ENCODE data around the gene PWWP2B.

- TF ChIP-seq TAF1 (IDR thresholded peaks at IDR 0.05; ENCODE audit: borderline replicate concordance, low read depth, low read length) = no peak
- no peak for TF ChIP-seq POLR2A (IDR thresholded peaks at IDR 0.05; ENCODE audit: low read depth, low read length)
Observed at GRCh38 chr10:132408823-132409666, 12.0 kb downstream of the PWWP2B start.

All from GM12892 (cell line).